Loucy (cell line): Measurements from ENCODE around the gene FHDC1.

Experiments used
- EZH2phosphoT487 ChIP-seq: fragments of 200-600 bp; IDR thresholded peaks from 2 replicates; pipeline ENCODE4 v1.6.1; 2018; ENCODE audit warnings: antibody characterized with exemption, mild to moderate bottlenecking, moderate library complexity, borderline replicate concordance
- TF ChIP-seq, protein P1 (sequence below): fragments of 200-600 bp; sonication (generic); conservative IDR thresholded peaks from 2 replicates; pipeline ENCODE4 v1.5.1; 2014; ENCODE audit warnings: mild to moderate bottlenecking, antibody characterized with exemption, low read length

GRCh38 chr4:152944666-152945320 is 8.7 kb downstream of the FHDC1 start:
- TF ChIP-seq, protein P1, sequence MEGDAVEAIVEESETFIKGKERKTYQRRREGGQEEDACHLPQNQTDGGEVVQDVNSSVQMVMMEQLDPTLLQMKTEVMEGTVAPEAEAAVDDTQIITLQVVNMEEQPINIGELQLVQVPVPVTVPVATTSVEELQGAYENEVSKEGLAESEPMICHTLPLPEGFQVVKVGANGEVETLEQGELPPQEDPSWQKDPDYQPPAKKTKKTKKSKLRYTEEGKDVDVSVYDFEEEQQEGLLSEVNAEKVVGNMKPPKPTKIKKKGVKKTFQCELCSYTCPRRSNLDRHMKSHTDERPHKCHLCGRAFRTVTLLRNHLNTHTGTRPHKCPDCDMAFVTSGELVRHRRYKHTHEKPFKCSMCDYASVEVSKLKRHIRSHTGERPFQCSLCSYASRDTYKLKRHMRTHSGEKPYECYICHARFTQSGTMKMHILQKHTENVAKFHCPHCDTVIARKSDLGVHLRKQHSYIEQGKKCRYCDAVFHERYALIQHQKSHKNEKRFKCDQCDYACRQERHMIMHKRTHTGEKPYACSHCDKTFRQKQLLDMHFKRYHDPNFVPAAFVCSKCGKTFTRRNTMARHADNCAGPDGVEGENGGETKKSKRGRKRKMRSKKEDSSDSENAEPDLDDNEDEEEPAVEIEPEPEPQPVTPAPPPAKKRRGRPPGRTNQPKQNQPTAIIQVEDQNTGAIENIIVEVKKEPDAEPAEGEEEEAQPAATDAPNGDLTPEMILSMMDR, result no peak
- no peak for TF ChIP-seq EZH2phosphoT487
